Mucosa of descending colon (tissue), 3 donors: Measurements from ENCODE around the gene TALDO1. TPM values are rescaled to one million over a fixed set of nuclear protein-coding genes. Genes with fewer than 3 reads are reported as not detected.

Experiments
- ATAC-seq: fragments of 200-7000 bp; cut with Tn5 transposase; one replicate; pipeline ENCODE4 v1.9.1; 2020; ENCODE audit warnings: mild to moderate bottlenecking, moderate library complexity
- DNase-seq, 3 donors: peaks; one replicate each; pipeline ENCODE4 v3.0.0-alpha.2; 2020
- H3K36me3 ChIP-seq: fragments of 200-600 bp; one replicate; pipeline ENCODE4 v1.8.0; 2021; ENCODE audit warnings: low read depth, mild to moderate bottlenecking
- H3K4me1 ChIP-seq: fragments of 200-600 bp; one replicate; pipeline ENCODE4 v1.8.0; 2021; ENCODE audit warnings: low read depth, mild to moderate bottlenecking
- H3K4me3 ChIP-seq: fragments of 200-600 bp; one replicate; pipeline ENCODE4 v1.8.0; 2021; ENCODE audit warnings: mild to moderate bottlenecking
- H3K9me3 ChIP-seq: fragments of 200-600 bp; one replicate; pipeline ENCODE4 v1.8.0; 2021; ENCODE audit warnings: mild to moderate bottlenecking
- CTCF ChIP-seq: fragments of 200-600 bp; IDR thresholded peaks from one replicate; pipeline ENCODE4 v1.8.0; 2022; ENCODE audit warnings: antibody characterized with exemption, mild to moderate bottlenecking
- intact Hi-C, 2 donors: fragments of 100-400 bp; cut with DNase I in 1 of 2; cut with micrococcal nuclease in 1 of 2; formaldehyde crosslinking; loops; one replicate each; pipeline versions ENCODE4 v1.11.0 to v1.11.1; 2022; cut with DNase I, micrococcal nuclease
- total RNA-seq, 3 donors: library from RNA; stranded (reverse); fragmentation: NEBNext Ultra II Directional in 2 of 3; extraction: Animal tissue kit (Norgen Biotek cat#: 25700) in 2 of 3; gene quantifications; one replicate each; pipeline versions ENCODE4 v1.2.1 to v1.2.4, GENCODE V29; 2021 to 2023
- donor health status: DM: no; HTN: no; CAD: no; lungs with moderate emphysema.
- donor health status: DM: no; HTN: no; CAD: no.
- donor health status: DM: no; HTN: yes; CAD: no.

Gene TALDO1
- total RNA-seq, 3 donors from 2014 or later: 101 to 158 (median 128) TPM

- no peak overlapping the region for H3K4me3 ChIP-seq
- H3K36me3 ChIP-seq: no peaks in the 10 kb centered on the region
- TF ChIP-seq CTCF: no peak
These were observed 28.9 kb downstream of the TALDO1 start for GRCh38 chr11:776263-776560.

GRCh38 chr11:776561-777287, 29.5 kb downstream of the TALDO1 start:
- H3K36me3 ChIP-seq: no peaks in the 10 kb centered on the region
- ATAC-seq (peak; percentile 59), DNase-seq (peak; percentile 36 to 69 (median 67))
- intact Hi-C loops: no loop called here
- H3K4me3 ChIP-seq: peak overlapping the region; percentile 80
- H3K9me3 ChIP-seq: no peaks in the 10 kb centered on the region
- peaks cover 23% of the 10 kb centered on the region for H3K4me1 ChIP-seq
- TF ChIP-seq CTCF: no peak

More at GRCh38 chr11:776263-776560, 28.9 kb downstream of the TALDO1 start:
- DNase-seq (no peak), ATAC-seq (no peak)
- Histone ChIP-seq H3K4me1 (peaks cover 23% of the 10 kb centered on the region), H3K9me3 (no peaks in the 10 kb centered on the region)
- intact Hi-C loops: no loop called here

GRCh38 chr11:777288-778255, 30.3 kb downstream of the TALDO1 start, which contains the start of gene GATD1:
TSS of gene GATD1 (minus strand) at chr11:777487. CDS start at chr11:777462, 25 bp downstream.
- Histone ChIP-seq H3K4me3 (peak within 1 kb of the TSS; percentile 80), H3K4me1 (peaks cover 23% of the 10 kb centered on the region), H3K36me3 (no peaks in the 10 kb centered on the region), H3K9me3 (no peaks in the 10 kb centered on the region)
- peak; percentile 94 to 97 (median 95) for DNase-seq
- intact Hi-C loops: no loop called here
- TF ChIP-seq CTCF: no peak
- peak; percentile 94 for ATAC-seq

- TF ChIP-seq CTCF: no peak
- H3K4me1 ChIP-seq: peaks cover 29% of the 10 kb centered on the region
- intact Hi-C loops: no loop called here
- no peaks in the 10 kb centered on the region for H3K36me3 ChIP-seq
- DNase-seq (peak in 1 of 3 donors; percentile 51), ATAC-seq (no peak)
- no peaks in the 10 kb centered on the region for H3K9me3 ChIP-seq
- H3K4me3 ChIP-seq: no peak overlapping the region
These were observed 32.0 kb downstream of the TALDO1 start for GRCh38 chr11:778976-779954.
